Fibroblast of lung (primary cell): ENCODE data around the gene BARX2. TPM values are rescaled to one million over a fixed set of nuclear protein-coding genes. Genes with fewer than 3 reads are reported as not detected.

Source experiments
- DNase-seq, 2 donors: peaks; one replicate each; pipeline versions ENCODE4 v3.0.0 to v3.0.0-alpha.2; 2010; ENCODE audit warnings: low read depth in 2 of 2
- H2AFZ ChIP-seq: 2 replicates; pipeline ENCODE4 v1.5.1; 2012; ENCODE audit warnings: low read length, control low read depth, inconsistent platforms
- H3K27ac ChIP-seq: 2 replicates; pipeline ENCODE4 v1.5.1; 2011; ENCODE audit warnings: low read length, control low read depth; ENCODE audit not compliant: insufficient read depth
- H3K27me3 ChIP-seq: 2 replicates; pipeline ENCODE4 v1.5.1; 2011; ENCODE audit warnings: mild to moderate bottlenecking, low read length; ENCODE audit not compliant: control insufficient read depth, insufficient read depth
- H3K36me3 ChIP-seq: 2 replicates; pipeline ENCODE4 v1.5.1; 2011; ENCODE audit warnings: low read length; ENCODE audit not compliant: control insufficient read depth, insufficient read depth
- H3K4me1 ChIP-seq: 2 replicates; pipeline ENCODE4 v1.5.1; 2011; ENCODE audit warnings: low read length; ENCODE audit not compliant: control insufficient read depth, insufficient read depth; ENCODE audit errors: extremely low read depth
- H3K4me2 ChIP-seq: 2 replicates; pipeline ENCODE4 v1.5.1; 2011; ENCODE audit warnings: low read length, control low read depth; ENCODE audit not compliant: insufficient read depth; ENCODE audit errors: extremely low read depth
- H3K4me3 ChIP-seq, 4 experiments: fragments of 200-600 bp in 1 of 4; sonication (generic) in 1 of 4; replicated peaks in 1 of 4; 2 replicates each; pipeline ENCODE4 v1.5.1; 2011 to 2016; ENCODE audit warnings: low read length in 4 of 4, low read depth in 3 of 4, mild to moderate bottlenecking in 3 of 4, control low read depth in 2 of 4, inconsistent platforms in 1 of 4, mixed read lengths in 1 of 4; ENCODE audit not compliant: insufficient read depth in 1 of 4; ENCODE audit errors: control extremely low read depth in 1 of 4
- H3K79me2 ChIP-seq: 2 replicates; pipeline ENCODE4 v1.5.1; 2012; ENCODE audit warnings: mild to moderate bottlenecking, low read length, inconsistent platforms; ENCODE audit not compliant: control insufficient read depth, insufficient read depth
- H3K9ac ChIP-seq: 2 replicates; pipeline ENCODE4 v1.5.1; 2011; ENCODE audit warnings: mild to moderate bottlenecking, low read length, control low read depth; ENCODE audit not compliant: insufficient read depth
- H3K9me3 ChIP-seq: 2 replicates; pipeline ENCODE4 v1.5.1; 2012; ENCODE audit warnings: low read depth, low read length; ENCODE audit not compliant: control insufficient read depth, insufficient read depth
- H4K20me1 ChIP-seq: 2 replicates; pipeline ENCODE4 v1.5.1; 2011; ENCODE audit warnings: low read length; ENCODE audit not compliant: control insufficient read depth, insufficient read depth; ENCODE audit errors: extremely low read depth
- CTCF ChIP-seq, 2 donors: IDR thresholded peaks in 1 of 2; conservative IDR thresholded peaks in 1 of 2; 1 replicate in 1 of 2; 2 replicates in 1 of 2; pipeline ENCODE4 v1.5.1; 2011 to 2012; ENCODE audit warnings: low read length in 2 of 2, control low read depth in 1 of 2, inconsistent platforms in 1 of 2, low read depth in 1 of 2, mild to moderate bottlenecking in 1 of 2
- EZH2 ChIP-seq: IDR thresholded peaks from 2 replicates; pipeline ENCODE4 v1.5.1; 2012; ENCODE audit warnings: low read length, control low read depth, mild to moderate bottlenecking; ENCODE audit errors: missing control alignments
- polyA plus RNA-seq, 2 donors: library from polyadenylated mRNA; depleted of rRNA in 1 of 2; stranded (reverse) in 1 of 2; unstranded in 1 of 2; fragments of >200 nt; gene quantifications; 2 replicates each; pipeline ENCODE4 v1.2.1, GENCODE V29; 2011 to 2012; ENCODE audit warnings: missing spikeins in 1 of 2
- total RNA-seq: library from RNA; depleted of rRNA; stranded (reverse); fragments of >200 nt; gene quantifications from 2 replicates; pipeline ENCODE4 v1.2.1, GENCODE V29; 2014

The BARX2 gene
- total and polyA plus RNA-seq, 2 donors (not counting 1 experiment from before 2014, with no cell fraction given): not detected

- H3K27ac ChIP-seq: no peak overlapping the region
- H3K27me3 ChIP-seq: no peaks in the 10 kb centered on the region
- no peak for DNase-seq
- H3K9me3 ChIP-seq: no peaks in the 10 kb centered on the region
- H2AFZ ChIP-seq: no peak overlapping the region
- no peak overlapping the region for H3K4me3 ChIP-seq
- H3K9ac ChIP-seq: no peak overlapping the region
- no peaks in the 10 kb centered on the region for H3K4me1 ChIP-seq
- H4K20me1 ChIP-seq: no peaks in the 10 kb centered on the region
- TF ChIP-seq EZH2 (no peak), CTCF (conservative IDR thresholded peaks at IDR 0.05 in 1 of 2, IDR thresholded peaks at IDR 0.05 in 1 of 2; ENCODE audit: low read depth in 1 of 2, low read length in 2 of 2) (no peak)
- H3K36me3 ChIP-seq: no peaks in the 10 kb centered on the region
- H3K79me2 ChIP-seq: no peaks in the 10 kb centered on the region
- H3K4me2 ChIP-seq: no peak overlapping the region
These were observed 41.8 kb downstream of the BARX2 start for GRCh38 chr11:129417458-129417857.

GRCh38 chr11:129418039-129418438 lies 42.4 kb downstream of the BARX2 start:
- H3K9me3 ChIP-seq: no peaks in the 10 kb centered on the region
- H3K4me1 ChIP-seq: no peaks in the 10 kb centered on the region
- H3K27me3 ChIP-seq: no peaks in the 10 kb centered on the region
- no peak for DNase-seq
- no peak overlapping the region for H3K4me3 ChIP-seq
- H3K4me2 ChIP-seq: no peak overlapping the region
- no peak overlapping the region for H3K9ac ChIP-seq
- H3K79me2 ChIP-seq: no peaks in the 10 kb centered on the region
- H4K20me1 ChIP-seq: no peaks in the 10 kb centered on the region
- no peak overlapping the region for H3K27ac ChIP-seq
- TF ChIP-seq EZH2 (no peak), CTCF (conservative IDR thresholded peaks at IDR 0.05 in 1 of 2, IDR thresholded peaks at IDR 0.05 in 1 of 2; ENCODE audit: low read depth in 1 of 2, low read length in 2 of 2) (no peak)
- H3K36me3 ChIP-seq: no peaks in the 10 kb centered on the region
- no peak overlapping the region for H2AFZ ChIP-seq

GRCh38 chr11:129419386-129419785 lies 43.7 kb downstream of the BARX2 start:
- no peaks in the 10 kb centered on the region for H3K27me3 ChIP-seq
- no peak overlapping the region for H3K9ac ChIP-seq
- no peak overlapping the region for H3K27ac ChIP-seq
- no peak for DNase-seq
- no peaks in the 10 kb centered on the region for H4K20me1 ChIP-seq
- H3K4me2 ChIP-seq: no peak overlapping the region
- TF ChIP-seq CTCF (conservative IDR thresholded peaks at IDR 0.05 in 1 of 2, IDR thresholded peaks at IDR 0.05 in 1 of 2; ENCODE audit: low read depth in 1 of 2, low read length in 2 of 2) (no peak), EZH2 (no peak)
- H3K9me3 ChIP-seq: no peaks in the 10 kb centered on the region
- H2AFZ ChIP-seq: no peak overlapping the region
- H3K4me1 ChIP-seq: no peaks in the 10 kb centered on the region
- H3K4me3 ChIP-seq: no peak overlapping the region
- H3K79me2 ChIP-seq: no peaks in the 10 kb centered on the region
- no peaks in the 10 kb centered on the region for H3K36me3 ChIP-seq
